ENCODE data around the gene HMGB2.
A peak's percentile ranks its signal among the peaks of the same experiment; 100 is the strongest.

HMGB2 gene

DNA sequence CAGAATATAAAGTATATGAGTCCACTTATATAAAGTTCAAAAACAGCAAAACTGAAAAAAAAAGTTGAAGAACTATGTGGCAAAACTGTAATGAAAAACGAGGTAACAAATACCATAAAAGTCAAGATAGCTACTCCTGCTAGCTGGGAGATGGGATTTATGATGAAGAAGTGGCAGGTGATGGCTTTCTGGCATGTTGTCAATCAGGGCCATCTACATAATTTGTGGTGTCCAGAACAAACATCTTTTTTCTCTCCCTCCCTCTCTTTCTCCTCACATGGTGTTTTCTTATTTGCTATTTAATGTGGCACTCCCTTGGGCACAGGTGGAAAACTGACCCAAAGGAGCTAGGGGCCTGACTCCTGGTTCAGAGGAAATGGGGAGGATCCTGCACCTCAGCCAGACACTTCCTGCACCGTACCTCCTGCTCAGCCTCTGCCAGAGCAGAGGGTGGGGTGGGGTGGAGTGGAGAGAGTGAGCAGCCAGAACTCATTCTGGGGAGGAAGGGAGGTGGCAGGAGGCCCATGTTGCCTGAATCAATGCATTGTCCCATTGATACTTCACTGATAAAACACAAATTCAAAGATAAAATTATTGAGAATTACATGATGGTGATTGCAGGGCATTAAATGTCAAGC is 31.3 kb upstream of the HMGB2 start:
- H3K36me3 Mint-ChIP-seq (ENCODE audit: low read depth): no peaks in the 10 kb centered on the region
- no peaks in the 10 kb centered on the region for H3K9me3 Mint-ChIP-seq

DNA sequence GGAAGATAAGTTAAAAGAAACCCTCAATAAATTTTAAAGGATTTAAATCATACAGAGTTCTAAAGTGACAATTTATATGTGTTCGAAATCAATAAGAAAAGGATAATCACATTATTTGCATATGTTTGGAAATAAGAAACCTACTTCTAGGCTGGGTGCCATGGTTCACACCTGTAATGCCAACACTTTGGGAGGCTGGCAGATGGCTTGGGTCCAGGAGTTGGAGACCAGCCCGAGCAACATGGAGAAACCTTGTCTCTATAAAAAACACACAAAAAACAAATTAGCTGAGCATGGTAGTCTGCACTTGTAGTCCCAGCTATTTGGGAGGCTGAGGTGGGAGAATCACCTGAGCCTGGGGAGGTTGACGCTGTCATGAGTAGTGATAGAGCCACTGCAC is 28.5 kb upstream of the HMGB2 start:
- Mint-ChIP-seq H3K36me3 (ENCODE audit: low read depth) (no peaks in the 10 kb centered on the region), H3K27ac (no peak overlapping the region), H3K4me1 (peaks cover 7% of the 10 kb centered on the region), H3K4me3 (no peak overlapping the region), H3K9me3 (no peaks in the 10 kb centered on the region), H3K27me3 (ENCODE audit: low read depth) (no peaks in the 10 kb centered on the region)
- TF ChIP-seq, protein P1, sequence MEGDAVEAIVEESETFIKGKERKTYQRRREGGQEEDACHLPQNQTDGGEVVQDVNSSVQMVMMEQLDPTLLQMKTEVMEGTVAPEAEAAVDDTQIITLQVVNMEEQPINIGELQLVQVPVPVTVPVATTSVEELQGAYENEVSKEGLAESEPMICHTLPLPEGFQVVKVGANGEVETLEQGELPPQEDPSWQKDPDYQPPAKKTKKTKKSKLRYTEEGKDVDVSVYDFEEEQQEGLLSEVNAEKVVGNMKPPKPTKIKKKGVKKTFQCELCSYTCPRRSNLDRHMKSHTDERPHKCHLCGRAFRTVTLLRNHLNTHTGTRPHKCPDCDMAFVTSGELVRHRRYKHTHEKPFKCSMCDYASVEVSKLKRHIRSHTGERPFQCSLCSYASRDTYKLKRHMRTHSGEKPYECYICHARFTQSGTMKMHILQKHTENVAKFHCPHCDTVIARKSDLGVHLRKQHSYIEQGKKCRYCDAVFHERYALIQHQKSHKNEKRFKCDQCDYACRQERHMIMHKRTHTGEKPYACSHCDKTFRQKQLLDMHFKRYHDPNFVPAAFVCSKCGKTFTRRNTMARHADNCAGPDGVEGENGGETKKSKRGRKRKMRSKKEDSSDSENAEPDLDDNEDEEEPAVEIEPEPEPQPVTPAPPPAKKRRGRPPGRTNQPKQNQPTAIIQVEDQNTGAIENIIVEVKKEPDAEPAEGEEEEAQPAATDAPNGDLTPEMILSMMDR (IDR thresholded peaks at IDR 0.05; ENCODE audit: unreplicated experiment in 3 of 3): no peak

More for the DNA sequence above, 31.3 kb upstream of the HMGB2 start:
- Mint-ChIP-seq H3K27ac (no peak overlapping the region), H3K4me1 (peaks cover 9% of the 10 kb centered on the region), H3K4me3 (no peak overlapping the region), H3K27me3 (ENCODE audit: low read depth) (no peaks in the 10 kb centered on the region)
- TF ChIP-seq, protein P1 (IDR thresholded peaks at IDR 0.05; ENCODE audit: unreplicated experiment in 3 of 3): no peak

DNA sequence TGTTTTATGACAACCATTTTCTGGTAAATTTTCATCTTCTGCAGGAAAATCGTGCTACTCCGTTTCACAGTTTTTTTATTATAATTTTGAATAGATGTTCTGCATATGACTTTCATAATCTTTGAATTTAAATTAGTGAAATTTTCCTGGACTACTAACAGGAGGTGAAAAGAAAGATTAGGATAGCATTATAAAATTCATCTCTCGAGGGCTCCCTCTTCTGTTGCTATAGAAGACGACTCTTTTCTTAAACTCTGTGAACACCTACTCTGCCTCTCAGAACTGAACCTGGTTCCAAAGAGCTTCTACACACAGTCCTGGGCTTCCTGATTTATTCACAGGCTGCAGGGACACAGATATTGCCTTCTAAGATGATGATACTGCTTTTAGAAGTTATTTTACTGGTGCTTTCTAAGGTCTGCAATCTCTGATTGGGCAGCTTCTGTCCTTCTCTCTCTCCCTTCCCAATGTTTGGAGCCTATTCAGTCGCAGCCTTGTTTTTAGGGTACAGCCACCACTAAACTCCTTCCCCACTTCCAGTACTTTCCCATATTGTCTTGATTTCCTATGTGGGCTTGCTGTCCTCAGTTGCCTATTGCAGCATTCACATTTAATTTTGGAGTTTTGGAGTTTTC is 26.5 kb upstream of the HMGB2 start:
- Mint-ChIP-seq H3K27ac (no peak overlapping the region), H3K27me3 (ENCODE audit: low read depth) (no peaks in the 10 kb centered on the region), H3K36me3 (ENCODE audit: low read depth) (no peaks in the 10 kb centered on the region), H3K4me3 (no peak overlapping the region), H3K4me1 (no peaks in the 10 kb centered on the region), H3K9me3 (no peaks in the 10 kb centered on the region)
- TF ChIP-seq, protein P1 (IDR thresholded peaks at IDR 0.05; ENCODE audit: unreplicated experiment in 3 of 3): peak in 2 of 3 experiments; percentile 9 to 44

DNA sequence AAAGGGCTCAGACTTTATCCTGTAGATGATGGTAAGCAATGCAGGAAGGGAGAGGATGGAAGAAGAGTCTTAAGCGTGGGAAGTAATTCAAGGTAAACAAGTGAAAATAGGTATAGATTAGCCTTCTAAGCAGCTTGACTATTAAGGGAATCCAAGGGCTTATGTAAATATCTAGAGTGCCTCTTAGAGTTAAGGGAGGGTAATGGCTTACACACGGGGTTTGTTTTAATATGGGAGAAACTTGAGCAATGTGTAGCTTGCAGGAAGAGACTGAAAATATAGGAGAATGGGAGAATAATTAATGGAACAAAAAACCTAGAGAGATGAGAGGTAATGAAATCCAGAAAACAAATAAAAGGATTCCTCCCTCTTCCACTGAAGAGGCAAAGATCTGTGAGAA is 23.8 kb upstream of the HMGB2 start:
- no peak overlapping the region for H3K4me3 Mint-ChIP-seq
- no peaks in the 10 kb centered on the region for H3K27me3 Mint-ChIP-seq (ENCODE audit: low read depth)
- no peaks in the 10 kb centered on the region for H3K9me3 Mint-ChIP-seq
- no peak overlapping the region for H3K27ac Mint-ChIP-seq
- H3K36me3 Mint-ChIP-seq (ENCODE audit: low read depth): no peaks in the 10 kb centered on the region
- no peaks in the 10 kb centered on the region for H3K4me1 Mint-ChIP-seq
- TF ChIP-seq, protein P1 (IDR thresholded peaks at IDR 0.05; ENCODE audit: unreplicated experiment in 3 of 3): no peak

DNA sequence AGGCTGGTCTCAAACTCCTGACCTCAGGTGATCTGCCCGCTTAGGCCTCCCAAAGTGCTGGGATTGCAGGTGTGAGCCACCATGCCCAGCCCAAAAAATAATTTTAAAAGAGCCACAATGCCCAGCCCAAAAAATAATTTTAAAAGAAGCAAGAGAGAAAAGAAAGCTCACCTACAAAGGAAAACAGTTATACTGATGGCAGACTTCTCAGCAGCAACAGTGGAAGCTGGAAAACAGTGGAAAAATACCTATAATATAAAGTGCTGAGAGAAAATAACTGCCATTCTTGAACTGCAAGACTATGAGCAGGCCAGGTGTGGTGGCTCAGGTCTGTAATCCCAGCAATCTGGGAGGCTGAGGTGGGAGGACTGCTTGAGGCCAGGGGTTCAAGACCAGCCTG is 13.3 kb upstream of the HMGB2 start:
- Mint-ChIP-seq H3K27ac (no peak overlapping the region), H3K9me3 (no peaks in the 10 kb centered on the region), H3K4me1 (no peaks in the 10 kb centered on the region), H3K4me3 (no peak overlapping the region), H3K36me3 (ENCODE audit: low read depth) (no peaks in the 10 kb centered on the region), H3K27me3 (ENCODE audit: low read depth) (no peaks in the 10 kb centered on the region)
- TF ChIP-seq, protein P1 (IDR thresholded peaks at IDR 0.05; ENCODE audit: unreplicated experiment in 3 of 3): no peak

DNA sequence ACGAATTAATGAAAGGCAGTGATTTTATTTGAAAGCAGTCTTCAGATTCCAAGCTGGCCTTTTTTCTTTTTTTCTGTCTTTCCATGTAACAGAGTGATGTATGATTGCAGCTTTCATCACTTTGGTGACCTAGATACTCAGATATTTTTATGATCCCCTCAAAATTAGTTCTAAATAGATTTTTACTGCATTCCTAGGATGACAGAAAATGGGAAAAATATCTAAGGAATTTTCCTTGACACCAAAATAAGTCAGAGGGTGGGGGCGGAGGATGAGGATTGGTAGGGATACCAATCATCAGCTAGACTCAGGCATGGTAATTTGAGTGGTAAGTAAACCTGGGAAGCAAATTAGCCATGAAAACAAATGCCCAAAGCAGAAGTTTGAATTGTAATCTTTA is 11.9 kb upstream of the HMGB2 start:
- TF ChIP-seq, protein P1 (IDR thresholded peaks at IDR 0.05; ENCODE audit: unreplicated experiment in 3 of 3): no peak
- Mint-ChIP-seq H3K27ac (no peak overlapping the region), H3K4me1 (no peaks in the 10 kb centered on the region), H3K27me3 (ENCODE audit: low read depth) (no peaks in the 10 kb centered on the region), H3K9me3 (no peaks in the 10 kb centered on the region), H3K4me3 (no peak overlapping the region), H3K36me3 (ENCODE audit: low read depth) (no peaks in the 10 kb centered on the region)

Measured in nephron (organoid).